NCI-H524 (cell line): ENCODE data around the gene ATP5F1E.

Experiments used
- DNase-seq, 2 experiments: peaks; one replicate each; lab custom pipeline; 2025; lab: John Stamatoyannopoulos, UW

ATP5F1E gene

GRCh38 chr20:59005523-59006166 is 26.5 kb downstream of the ATP5F1E start:
- no peak for DNase-seq

- DNase-seq, result no peak
These were observed 27.2 kb downstream of the ATP5F1E start for GRCh38 chr20:59004763-59005522.

GRCh38 chr20:59004493-59004762 is 27.7 kb downstream of the ATP5F1E start:
- no peak for DNase-seq

GRCh38 chr20:59003836-59004492 is 28.2 kb downstream of the ATP5F1E start:
- no peak for DNase-seq

GRCh38 chr20:59002874-59003399 is 29.2 kb downstream of the ATP5F1E start:
- DNase-seq, result no peak

- no peak for DNase-seq
These were observed 29.7 kb downstream of the ATP5F1E start for GRCh38 chr20:59002388-59002787.

GRCh38 chr20:59001449-59002171 is 30.5 kb downstream of the ATP5F1E start:
- DNase-seq, result no peak

- no peak for DNase-seq
These were observed 31.1 kb downstream of the ATP5F1E start for GRCh38 chr20:59001068-59001448.

GRCh38 chr20:59000326-59000725 is 31.8 kb downstream of the ATP5F1E start:
- no peak for DNase-seq

GRCh38 chr20:58998656-58999055 is 33.5 kb downstream of the ATP5F1E start:
- no peak for DNase-seq

- DNase-seq, result no peak
These were observed 34.9 kb downstream of the ATP5F1E start for GRCh38 chr20:58997141-58997770.

- no peak for DNase-seq
These were observed 35.9 kb downstream of the ATP5F1E start for GRCh38 chr20:58996226-58996611.

GRCh38 chr20:58995461-58996225 is 36.5 kb downstream of the ATP5F1E start:
- no peak for DNase-seq

GRCh38 chr20:58994390-58995159 is 37.6 kb downstream of the ATP5F1E start:
- DNase-seq, result no peak

GRCh38 chr20:58993332-58994248 is 38.5 kb downstream of the ATP5F1E start:
- no peak for DNase-seq

GRCh38 chr20:58992911-58993310 is 39.2 kb downstream of the ATP5F1E start:
- no peak for DNase-seq

- no peak for DNase-seq
These were observed 40.4 kb downstream of the ATP5F1E start for GRCh38 chr20:58991715-58992114.

GRCh38 chr20:58990651-58991445 is 41.3 kb downstream of the ATP5F1E start:
- DNase-seq, result no peak

- no peak for DNase-seq
These were observed 42.9 kb downstream of the ATP5F1E start for GRCh38 chr20:58989196-58989595.
